Effector memory CD4-positive, alpha-beta T cell (primary cell): ENCODE data around the gene KRTAP15-1.

Source experiments
- DNase-seq, 3 donors: peaks; one replicate each; pipeline ENCODE4 v3.0.0-alpha.2; 2020
- H3K27ac ChIP-seq: 2 replicates; pipeline ENCODE4 v1.7.0; 2013; ENCODE audit warnings: mild to moderate bottlenecking, low read length, moderate library complexity; ENCODE audit not compliant: insufficient read depth, poor library complexity, severe bottlenecking
- H3K27me3 ChIP-seq: replicated peaks from 2 replicates; pipeline ENCODE4 v1.7.0; 2013; ENCODE audit warnings: mild to moderate bottlenecking, low read length; ENCODE audit not compliant: insufficient read depth, control insufficient read depth, poor library complexity, severe bottlenecking
- H3K36me3 ChIP-seq: 2 replicates; pipeline ENCODE4 v1.7.0; 2013; ENCODE audit warnings: mild to moderate bottlenecking, low read length, moderate library complexity; ENCODE audit not compliant: control insufficient read depth, insufficient read depth
- H3K4me1 ChIP-seq: 2 replicates; pipeline ENCODE4 v1.7.0; 2013; ENCODE audit warnings: low read length, mild to moderate bottlenecking; ENCODE audit not compliant: control insufficient read depth, insufficient read depth, poor library complexity, severe bottlenecking
- H3K4me3 ChIP-seq: 2 replicates; pipeline ENCODE4 v1.7.0; 2013; ENCODE audit warnings: low read length, low read depth, mild to moderate bottlenecking; ENCODE audit not compliant: insufficient read depth, poor library complexity, severe bottlenecking
- H3K9me3 ChIP-seq: 2 replicates; pipeline ENCODE4 v1.7.0; 2013; ENCODE audit warnings: mild to moderate bottlenecking, low read length, moderate library complexity; ENCODE audit not compliant: control insufficient read depth

Gene KRTAP15-1

DNA sequence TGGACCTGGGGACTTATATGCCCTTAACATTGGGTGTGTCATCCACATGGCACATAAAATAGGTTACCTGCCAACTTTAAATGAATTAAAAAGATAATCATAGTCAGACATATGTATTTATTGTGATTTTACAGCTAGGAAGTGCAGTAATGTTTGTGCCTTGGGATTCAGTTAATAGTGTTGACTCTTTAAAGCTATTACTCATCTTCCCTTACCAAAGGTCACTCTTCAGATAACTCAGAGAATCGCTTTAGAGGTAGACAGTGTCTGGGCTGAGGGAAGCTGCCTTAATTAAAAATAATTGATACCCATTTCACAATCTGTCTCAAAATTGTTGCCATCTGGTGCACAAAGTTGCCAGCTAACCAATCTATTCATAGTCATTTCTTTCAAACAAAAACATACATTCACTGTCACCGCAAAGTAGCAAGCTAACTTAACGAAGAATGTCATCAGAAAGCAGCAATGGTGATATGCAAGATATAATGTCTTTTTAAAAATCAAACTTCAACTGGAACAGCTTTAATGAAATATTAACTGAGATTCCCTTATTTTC, 3.0 kb upstream of the KRTAP15-1 start:
- H3K36me3 ChIP-seq: no peaks in the 10 kb centered on the region
- no peaks in the 10 kb centered on the region for H3K4me1 ChIP-seq
- H3K27me3 ChIP-seq: no peaks in the 10 kb centered on the region
- DNase-seq: no peak
- no peaks in the 10 kb centered on the region for H3K9me3 ChIP-seq
- H3K27ac ChIP-seq: no peak overlapping the region
- H3K4me3 ChIP-seq: no peak overlapping the region

DNA sequence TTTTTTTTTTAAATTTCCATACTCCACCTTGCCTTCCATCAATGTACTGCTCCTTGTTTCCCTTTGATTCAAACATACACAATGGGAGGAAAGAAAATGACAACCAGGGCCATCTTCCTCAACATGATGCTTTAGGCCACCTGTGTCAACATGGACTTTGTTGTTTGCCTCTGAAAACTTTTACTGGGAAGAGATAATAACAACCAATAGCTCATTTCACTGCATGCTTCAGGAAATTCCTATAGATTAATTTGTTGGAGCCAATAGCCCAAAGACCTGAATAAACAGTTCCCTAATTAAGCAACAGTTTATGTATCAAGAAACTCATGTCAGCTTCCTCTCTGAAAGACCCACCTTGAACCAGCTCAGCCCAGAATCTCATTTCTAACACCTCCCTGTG, 3.2 kb downstream of the KRTAP15-1 start:
- no peak for DNase-seq
- no peaks in the 10 kb centered on the region for H3K36me3 ChIP-seq
- H3K27me3 ChIP-seq: no peaks in the 10 kb centered on the region
- no peak overlapping the region for H3K4me3 ChIP-seq
- no peak overlapping the region for H3K27ac ChIP-seq
- no peaks in the 10 kb centered on the region for H3K9me3 ChIP-seq
- H3K4me1 ChIP-seq: no peaks in the 10 kb centered on the region

DNA sequence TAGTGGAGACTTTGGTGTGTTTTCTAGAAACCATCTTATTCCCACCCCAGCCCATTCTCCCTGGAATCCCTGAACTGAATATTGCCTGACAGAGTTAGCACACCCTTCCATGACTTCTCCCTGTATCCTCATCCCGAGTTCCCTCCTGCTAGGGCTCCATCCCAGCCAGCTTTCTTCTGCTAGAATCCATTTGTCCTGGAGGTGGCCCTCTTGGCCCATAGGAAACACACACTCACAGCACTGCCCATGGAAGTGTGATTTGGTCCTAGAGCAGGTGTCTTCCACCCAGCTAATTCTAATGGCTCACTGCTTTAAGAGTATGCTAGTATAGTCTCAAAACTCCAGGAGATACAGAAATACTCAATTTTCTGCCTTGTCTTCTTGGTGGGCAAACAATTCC, 4.1 kb downstream of the KRTAP15-1 start:
- H3K4me3 ChIP-seq: no peak overlapping the region
- H3K9me3 ChIP-seq: no peaks in the 10 kb centered on the region
- DNase-seq: no peak
- no peaks in the 10 kb centered on the region for H3K27me3 ChIP-seq
- no peaks in the 10 kb centered on the region for H3K36me3 ChIP-seq
- no peaks in the 10 kb centered on the region for H3K4me1 ChIP-seq
- H3K27ac ChIP-seq: no peak overlapping the region

DNA sequence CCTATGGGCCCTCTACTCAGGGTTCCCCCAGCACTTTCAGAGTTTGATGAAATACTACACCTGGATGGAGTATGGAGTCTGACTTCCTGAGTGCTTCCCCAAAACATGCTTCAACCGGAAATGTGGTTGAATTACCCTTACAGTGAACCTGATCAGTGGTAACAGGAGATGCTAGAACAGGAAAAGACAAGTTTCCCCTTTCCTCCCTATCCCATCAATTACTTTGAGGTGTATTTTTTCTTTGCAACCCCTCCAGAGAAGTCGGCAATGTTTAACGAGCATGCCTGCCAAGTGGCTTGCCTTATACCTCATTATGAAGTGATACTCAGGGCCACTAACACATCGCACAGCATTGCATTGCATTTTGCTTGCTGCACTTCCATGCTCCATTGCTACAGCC, 7.0 kb downstream of the KRTAP15-1 start:
- no peak overlapping the region for H3K27ac ChIP-seq
- H3K9me3 ChIP-seq: no peaks in the 10 kb centered on the region
- H3K36me3 ChIP-seq: no peaks in the 10 kb centered on the region
- no peaks in the 10 kb centered on the region for H3K4me1 ChIP-seq
- H3K4me3 ChIP-seq: no peak overlapping the region
- no peak for DNase-seq
- no peaks in the 10 kb centered on the region for H3K27me3 ChIP-seq

DNA sequence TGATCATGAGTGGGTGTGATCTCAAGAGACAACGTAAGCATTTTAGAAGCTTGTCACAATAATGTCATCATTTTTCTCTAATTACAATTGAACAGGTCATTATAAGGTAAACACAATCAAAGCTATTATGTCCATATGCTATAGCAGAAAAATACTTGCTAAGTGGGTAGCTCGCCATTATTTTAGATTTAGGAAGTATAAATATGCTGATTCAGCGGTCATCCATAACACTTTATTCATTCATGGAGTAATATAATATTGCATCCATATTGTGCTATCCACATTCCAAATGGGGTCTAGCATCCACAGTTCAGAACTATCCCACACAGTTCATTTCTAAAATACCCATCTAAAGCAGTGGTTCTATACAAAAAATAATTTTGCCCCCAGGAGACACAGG, 8.4 kb downstream of the KRTAP15-1 start:
- no peaks in the 10 kb centered on the region for H3K4me1 ChIP-seq
- H3K4me3 ChIP-seq: no peak overlapping the region
- no peaks in the 10 kb centered on the region for H3K27me3 ChIP-seq
- H3K36me3 ChIP-seq: no peaks in the 10 kb centered on the region
- DNase-seq: no peak
- H3K27ac ChIP-seq: no peak overlapping the region
- H3K9me3 ChIP-seq: no peaks in the 10 kb centered on the region

DNA sequence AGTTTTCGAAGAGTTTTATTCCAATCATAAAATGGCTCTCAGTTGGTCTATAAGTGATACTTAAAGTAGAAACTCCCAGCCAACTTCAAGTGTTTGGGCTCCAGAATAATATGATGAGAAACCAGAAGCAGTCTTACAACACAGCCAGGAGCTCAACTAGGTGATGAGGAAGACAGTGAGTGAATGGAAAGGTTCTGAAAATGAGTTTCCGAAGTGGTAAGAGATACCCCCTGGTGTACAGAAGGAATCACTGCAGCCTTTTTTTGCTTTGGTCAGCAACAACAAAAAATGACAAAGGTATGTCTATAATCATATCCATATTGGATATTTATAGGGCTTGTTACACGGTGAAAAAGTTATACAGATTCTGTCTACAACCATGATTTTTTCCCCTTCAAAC, 23.6 kb downstream of the KRTAP15-1 start:
- no peak overlapping the region for H3K4me3 ChIP-seq
- no peak overlapping the region for H3K27ac ChIP-seq
- DNase-seq: no peak
- H3K27me3 ChIP-seq: no peaks in the 10 kb centered on the region
- no peaks in the 10 kb centered on the region for H3K4me1 ChIP-seq
- H3K9me3 ChIP-seq: no peaks in the 10 kb centered on the region
- H3K36me3 ChIP-seq: no peaks in the 10 kb centered on the region

DNA sequence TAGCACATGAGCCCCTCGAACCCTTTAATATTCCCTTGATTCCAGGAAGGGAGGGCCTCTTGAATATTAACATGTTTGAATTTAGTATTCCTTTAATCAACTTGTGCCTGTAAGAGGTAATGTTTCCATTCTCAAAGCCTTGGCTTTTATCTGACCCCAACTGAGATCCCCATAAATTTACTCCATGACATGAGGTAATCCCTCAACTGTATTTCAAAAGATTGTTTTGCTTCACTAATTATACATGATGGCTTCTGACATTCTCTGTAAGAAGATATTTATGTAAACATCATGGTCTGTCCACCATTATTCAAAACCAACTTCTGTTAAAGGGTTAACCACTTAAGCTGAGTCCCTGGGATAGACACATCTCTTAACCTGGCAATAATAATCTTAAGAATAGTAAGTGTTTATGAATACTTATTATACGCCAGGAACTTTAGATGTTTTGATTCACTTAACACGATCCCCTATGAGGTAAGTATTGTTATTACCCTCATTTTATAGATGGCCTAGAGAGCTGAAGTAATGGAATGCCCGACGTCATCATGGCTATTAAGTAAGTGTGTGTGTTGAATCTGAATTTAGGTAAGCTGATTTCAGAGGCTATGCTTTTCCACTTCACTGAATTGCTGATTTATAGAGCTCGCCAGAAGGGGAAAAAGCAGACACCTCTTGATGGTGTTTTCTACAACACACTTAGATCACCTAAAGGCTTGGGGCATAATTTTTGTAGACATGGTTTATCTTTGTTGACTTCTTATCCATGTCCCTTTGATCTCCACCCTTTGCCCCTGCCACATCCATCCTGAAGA, 29.0 kb downstream of the KRTAP15-1 start:
- Histone ChIP-seq H3K27me3 (no peaks in the 10 kb centered on the region), H3K27ac (no peak overlapping the region), H3K4me3 (no peak overlapping the region), H3K36me3 (no peaks in the 10 kb centered on the region), H3K9me3 (no peaks in the 10 kb centered on the region), H3K4me1 (no peaks in the 10 kb centered on the region)
- DNase-seq: no peak

DNA sequence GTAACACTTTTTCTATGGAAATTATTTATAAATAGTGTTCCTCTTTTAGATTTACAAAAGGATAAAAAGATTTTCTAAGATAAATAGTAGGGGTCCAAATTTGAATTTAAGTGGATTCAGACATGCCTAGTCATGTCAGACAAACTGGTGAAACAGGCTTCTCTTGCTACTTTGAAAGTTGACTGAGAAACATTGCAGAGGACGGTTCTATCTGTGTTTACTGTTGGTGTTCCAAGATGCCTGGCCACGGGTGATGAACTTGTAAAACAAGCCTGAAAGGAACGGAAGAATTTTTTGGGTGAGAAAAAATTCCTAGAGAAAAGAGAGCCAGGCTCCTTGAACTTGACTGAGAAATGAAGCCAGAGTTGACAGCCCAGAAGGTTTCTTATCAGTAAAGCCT, 37.9 kb downstream of the KRTAP15-1 start:
- Histone ChIP-seq H3K4me1 (no peaks in the 10 kb centered on the region), H3K9me3 (no peaks in the 10 kb centered on the region), H3K36me3 (no peaks in the 10 kb centered on the region), H3K27me3 (no peaks in the 10 kb centered on the region), H3K4me3 (no peak overlapping the region), H3K27ac (no peak overlapping the region)
- DNase-seq: no peak

DNA sequence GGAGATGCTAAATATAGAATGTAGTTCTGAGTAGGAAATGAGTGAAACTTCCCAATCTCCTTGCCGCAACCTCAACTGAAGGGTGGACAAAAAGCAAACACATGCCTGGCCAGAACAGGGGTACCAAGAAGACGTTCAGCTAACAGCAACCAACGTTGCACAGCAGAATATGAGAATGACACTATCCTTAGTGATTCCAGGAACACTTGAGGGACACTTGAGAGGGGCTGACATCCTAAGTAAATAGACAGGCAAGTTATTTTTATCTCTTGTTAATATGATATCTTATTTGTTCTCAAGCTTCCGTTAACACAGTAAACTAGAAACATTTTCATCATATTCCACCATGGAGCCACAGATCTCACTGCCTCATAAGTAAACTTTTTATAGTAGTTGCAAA, 39.2 kb downstream of the KRTAP15-1 start:
- Histone ChIP-seq H3K4me3 (no peak overlapping the region), H3K36me3 (no peaks in the 10 kb centered on the region), H3K4me1 (no peaks in the 10 kb centered on the region), H3K9me3 (no peaks in the 10 kb centered on the region), H3K27me3 (no peaks in the 10 kb centered on the region), H3K27ac (no peak overlapping the region)
- DNase-seq: no peak

DNA sequence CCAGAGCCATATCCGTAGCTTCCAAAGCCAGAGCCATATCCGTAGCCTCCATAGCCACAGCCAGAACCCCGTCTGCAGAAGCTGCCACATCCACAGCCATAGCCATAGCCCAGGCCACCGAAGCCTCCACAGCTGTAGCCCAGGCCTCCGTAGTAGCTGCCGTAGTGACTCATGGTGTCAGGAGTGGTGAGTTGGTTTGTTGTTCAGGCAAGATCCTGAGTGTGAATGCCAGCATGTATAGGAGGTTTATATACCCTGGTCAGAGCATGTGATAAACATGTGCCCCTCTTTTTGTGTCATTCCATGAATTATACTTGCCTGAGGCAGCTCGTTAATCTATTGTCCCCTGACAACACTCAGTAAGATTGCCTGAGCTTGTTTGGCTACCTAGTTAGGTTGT, 40.1 kb downstream of the KRTAP15-1 start, which contains the start of gene KRTAP19-1:
Gene KRTAP19-1, minus strand, starts transcription at position 223 of the 400 bp plus-strand sequence. Its CDS starts 50 bp downstream, at position 173.
- H3K4me1 ChIP-seq: no peaks in the 10 kb centered on the region
- H3K9me3 ChIP-seq: no peaks in the 10 kb centered on the region
- no peak within 1 kb of the TSS for H3K4me3 ChIP-seq
- H3K27me3 ChIP-seq: no peaks in the 10 kb centered on the region
- no peaks in the 10 kb centered on the region for H3K36me3 ChIP-seq
- no peak for DNase-seq
- H3K27ac ChIP-seq: no peak within 1 kb of the TSS
